HG02870 (cell line): ENCODE measurements around the gene PIWIL4.

Experiments
- ATAC-seq: cut with Tn5 transposase; IDR thresholded peaks from one replicate; pipeline ENCODE4 v1.9.1; 2021; ENCODE audit warnings: mild to moderate bottlenecking, moderate library complexity; ENCODE audit not compliant: unreplicated experiment

The PIWIL4 gene

GRCh38 chr11:94658888-94659287 lies 91.7 kb downstream of the PIWIL4 start:
- no peak for ATAC-seq

GRCh38 chr11:94661444-94661843 lies 94.3 kb downstream of the PIWIL4 start:
- ATAC-seq: no peak

- ATAC-seq: no peak
Observed at GRCh38 chr11:94662065-94662779, 95.1 kb downstream of the PIWIL4 start.

DNA sequence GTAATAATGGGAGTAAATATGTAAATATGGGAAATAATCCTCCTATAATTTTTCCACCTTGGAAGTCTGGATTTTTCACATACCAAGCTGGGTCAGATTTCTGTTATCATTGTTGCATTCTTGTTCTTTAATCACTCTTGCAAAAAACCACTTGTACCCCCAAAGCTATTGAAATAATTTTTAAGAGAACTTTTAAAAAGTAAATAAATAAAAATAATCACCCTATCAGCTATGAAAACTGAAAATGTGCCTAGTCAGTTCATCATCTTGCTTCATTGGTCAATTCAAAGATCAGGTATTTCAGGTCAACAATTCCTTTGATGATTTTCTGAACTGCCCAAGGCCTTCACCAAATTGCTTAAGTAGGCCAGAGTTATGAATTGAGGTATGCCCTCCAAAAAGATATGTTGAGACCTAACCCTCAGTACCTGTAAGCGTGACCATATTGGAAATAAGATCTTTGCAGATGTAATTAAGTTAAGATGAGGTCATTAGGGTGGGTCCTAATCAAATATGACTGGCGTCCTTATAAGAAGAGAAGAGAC lies 95.8 kb downstream of the PIWIL4 start:
- no peak for ATAC-seq

GRCh38 chr11:94664346-94664745 lies 97.2 kb downstream of the PIWIL4 start:
- no peak for ATAC-seq

DNA sequence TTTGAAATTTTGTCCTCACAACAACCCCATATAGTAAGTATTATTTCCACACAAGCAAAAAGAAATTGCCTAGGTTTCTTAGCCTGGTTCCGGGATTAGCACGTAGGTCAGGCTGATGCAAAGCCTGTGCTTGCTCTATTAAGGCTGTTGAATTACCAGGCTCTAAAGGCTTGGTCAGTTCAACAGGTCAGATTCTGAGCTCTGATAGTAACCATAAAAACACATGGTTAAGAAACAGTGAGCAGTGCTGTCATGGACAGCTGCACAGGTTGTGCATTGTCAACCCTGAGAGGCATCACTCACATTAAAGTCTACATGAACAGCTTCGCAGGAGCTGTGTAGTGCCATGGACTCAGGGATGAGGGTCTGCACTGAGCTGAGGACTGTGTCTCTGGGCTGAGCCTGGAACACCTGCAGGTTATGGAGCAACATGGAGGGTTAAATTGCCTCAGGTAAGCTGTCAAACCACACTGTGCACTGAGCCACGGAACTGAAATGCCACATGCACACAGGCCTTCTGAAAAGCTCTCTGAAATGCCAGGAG lies 98.0 kb downstream of the PIWIL4 start:
- no peak for ATAC-seq

GRCh38 chr11:94666792-94667721 lies 99.9 kb downstream of the PIWIL4 start:
- ATAC-seq: no peak

DNA sequence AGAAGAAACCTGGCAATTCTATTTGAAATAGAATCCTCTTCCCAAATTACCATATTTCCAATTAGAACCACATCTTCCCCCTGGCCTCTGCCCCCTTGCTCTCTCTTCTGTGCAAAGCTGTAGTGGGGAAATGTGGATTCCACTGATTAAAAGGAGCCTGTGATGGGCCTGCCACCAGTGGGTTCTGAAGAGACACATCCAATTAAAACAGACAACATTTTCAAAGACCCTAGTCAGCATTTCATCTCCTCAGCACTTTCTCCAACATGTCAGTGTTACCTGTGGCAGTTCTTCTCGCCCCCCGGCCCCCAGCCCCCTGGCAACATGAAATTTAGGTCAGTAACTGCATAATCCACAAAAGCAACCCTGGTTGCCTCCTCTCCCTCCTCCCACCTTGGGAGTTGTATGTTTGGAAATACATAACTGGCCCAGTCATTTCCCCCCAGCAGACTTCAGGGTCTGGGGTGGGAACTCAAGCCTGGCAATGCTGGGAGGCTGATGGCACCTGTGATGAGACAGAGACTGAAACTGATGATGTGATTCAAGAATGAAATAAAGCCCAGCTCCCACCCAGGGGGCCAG lies 101.1 kb downstream of the PIWIL4 start:
- no peak for ATAC-seq

DNA sequence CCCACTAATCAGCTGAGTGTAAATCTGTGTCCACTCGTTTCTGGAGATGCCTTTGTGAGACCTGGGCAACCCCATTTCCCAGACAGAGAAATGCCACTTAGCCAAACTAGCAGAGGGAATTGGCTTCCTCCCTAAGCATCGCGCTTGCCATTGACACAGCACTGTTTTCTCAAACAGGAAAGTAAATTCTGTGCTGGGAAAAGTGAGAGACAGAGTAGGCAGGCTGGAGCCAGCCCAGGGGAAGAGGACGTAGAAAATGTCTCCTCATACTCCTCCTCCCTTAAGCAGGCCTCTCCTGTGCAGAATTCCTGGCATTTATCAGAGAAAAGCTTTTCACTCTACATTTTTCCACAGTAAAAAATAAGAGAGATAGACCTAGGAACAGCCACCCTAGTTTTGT lies 101.9 kb downstream of the PIWIL4 start:
- ATAC-seq: no peak
